IMR-90 (cell line): ENCODE measurements around the gene FAM180A.
"Not testable (repeated sequence)": the region's sequence is repeated elsewhere in the genome, so short reads cannot be mapped to it uniquely, and the experiment has no call there.

Experiments used
- CTCF ChIP-seq: conservative IDR thresholded peaks from 2 replicates; pipeline ENCODE4 v1.5.1; 2012; ENCODE audit warnings: mild to moderate bottlenecking, low read depth, low read length, improper control_type of control experiment
- MXI1 ChIP-seq: IDR thresholded peaks from 2 replicates; pipeline ENCODE4 v1.6.1; 2012; ENCODE audit warnings: low read depth, mild to moderate bottlenecking, low read length, moderate library complexity, borderline replicate concordance

GRCh38 chr7:135692606-135693005, 56.0 kb downstream of the FAM180A start:
- not testable (repeated sequence) for TF ChIP-seq CTCF, MXI1
